Erythroblast (primary cell): ENCODE measurements around the gene TRPV5.

ENCODE experiments used
- GATA1 ChIP-seq: IDR thresholded peaks from 2 replicates; pipeline ENCODE4 v1.6.1; 2011; ENCODE audit warnings: low read depth, mild to moderate bottlenecking, control low read depth, low read length, moderate library complexity
- POLR2A ChIP-seq: IDR thresholded peaks from 2 replicates; pipeline ENCODE4 v1.6.1; 2011; ENCODE audit warnings: mild to moderate bottlenecking, low read length

DNA sequence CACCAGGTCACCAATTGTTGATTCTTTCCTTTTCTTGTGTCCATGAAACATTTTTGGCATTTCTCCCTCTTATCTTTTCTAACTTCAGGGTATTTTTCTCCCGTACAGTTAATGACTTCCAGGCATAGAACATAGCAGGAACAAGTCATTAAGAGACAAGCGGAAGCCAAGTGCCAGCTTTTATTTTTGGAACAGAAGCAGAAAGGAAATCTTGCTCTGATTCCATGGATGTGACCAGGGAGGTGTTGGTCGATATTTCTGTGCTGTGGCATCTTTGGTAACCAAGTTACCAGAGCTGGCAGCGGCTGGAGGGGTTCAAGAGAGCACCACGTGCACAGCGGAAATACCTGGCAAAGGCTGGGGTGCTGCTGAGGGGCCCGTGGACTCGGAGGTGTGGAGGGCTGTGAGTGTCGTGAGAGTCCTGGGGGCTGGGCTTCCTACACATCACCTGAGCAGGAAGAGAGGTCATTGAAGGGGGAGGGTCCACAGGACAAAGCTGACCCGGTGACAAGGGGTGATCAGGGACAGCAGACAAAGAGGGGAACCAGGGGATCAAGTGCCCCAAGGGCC lies 7.5 kb upstream of the TRPV5 start:
- TF ChIP-seq POLR2A (no peak), GATA1 (no peak)
